OCI-LY3 (cell line): ENCODE data around the gene GRID2.
"Not testable (repeated sequence)": the region's sequence is repeated elsewhere in the genome, so short reads cannot be mapped to it uniquely, and the experiment has no call there.

Experiments
- H2AFZ ChIP-seq: fragments of 200-600, 300-600 bp; shearing (Covaris generic); 2 replicates; pipeline ENCODE4 v1.6.0; 2014; ENCODE audit warnings: antibody characterized with exemption, low read depth, low read length
- H3K27ac ChIP-seq: fragments of 200-600, 300-600 bp; sonication (generic); 2 replicates; pipeline ENCODE4 v1.5.1; 2014; ENCODE audit warnings: mild to moderate bottlenecking, low read length, moderate library complexity, mixed read lengths
- H3K27me3 ChIP-seq: fragments of 200-600, 300-600 bp; sonication (generic); 2 replicates; pipeline ENCODE4 v1.6.1; 2014; ENCODE audit warnings: low read depth, low read length, mixed read lengths
- H3K36me3 ChIP-seq: fragments of 200-600, 300-600 bp; sonication (generic); replicated peaks from 2 replicates; pipeline ENCODE3; 2014; ENCODE audit warnings: low read depth, low read length, mixed read lengths
- H3K4me1 ChIP-seq: fragments of 300-600, 200-600 bp; sonication (generic); 2 replicates; pipeline ENCODE4 v1.6.1; 2014; ENCODE audit warnings: low read length, mixed read lengths
- H3K4me2 ChIP-seq: fragments of 200-600, 300-600 bp; sonication (generic); 2 replicates; pipeline ENCODE4 v1.6.1; 2014; ENCODE audit warnings: low read length, mixed read lengths
- H3K4me3 ChIP-seq: fragments of 300-600, 200-600 bp; sonication (generic); 2 replicates; pipeline ENCODE4 v1.5.1; 2014; ENCODE audit warnings: antibody characterized with exemption, mild to moderate bottlenecking, low read length, moderate library complexity
- H3K79me2 ChIP-seq: fragments of 300-600, 200-600 bp; shearing (Covaris generic); 2 replicates; pipeline ENCODE4 v1.6.1; 2014; ENCODE audit warnings: mild to moderate bottlenecking, low read length, mixed read lengths
- H3K9ac ChIP-seq: fragments of 300-600, 200-600 bp; shearing (Covaris generic); 2 replicates; pipeline ENCODE4 v1.6.0; 2014; ENCODE audit warnings: mild to moderate bottlenecking, low read length, moderate library complexity
- H3K9me3 ChIP-seq: fragments of 200-600, 300-600 bp; shearing (Covaris generic); 2 replicates; pipeline ENCODE4 v1.6.1; 2014; ENCODE audit warnings: low read length, mixed read lengths; ENCODE audit not compliant: insufficient read depth
- H4K20me1 ChIP-seq: fragments of 200-600, 300-600 bp; sonication (generic); 2 replicates; pipeline ENCODE4 v1.6.1; 2016; ENCODE audit warnings: low read length, mixed read lengths; ENCODE audit not compliant: insufficient read depth
- EZH2phosphoT487 ChIP-seq: fragments of 200-600 bp; shearing (Covaris generic); IDR thresholded peaks from 2 replicates; pipeline ENCODE4 v1.6.1; 2018; ENCODE audit warnings: antibody characterized with exemption, mixed run types, low read depth
- TF ChIP-seq, protein P1 (sequence below): fragments of 200-600, 300-600 bp; sonication (generic); IDR thresholded peaks from 2 replicates; pipeline ENCODE4 v1.5.1; 2014; ENCODE audit warnings: antibody characterized with exemption, low read length, low read depth

GRID2 gene

DNA sequence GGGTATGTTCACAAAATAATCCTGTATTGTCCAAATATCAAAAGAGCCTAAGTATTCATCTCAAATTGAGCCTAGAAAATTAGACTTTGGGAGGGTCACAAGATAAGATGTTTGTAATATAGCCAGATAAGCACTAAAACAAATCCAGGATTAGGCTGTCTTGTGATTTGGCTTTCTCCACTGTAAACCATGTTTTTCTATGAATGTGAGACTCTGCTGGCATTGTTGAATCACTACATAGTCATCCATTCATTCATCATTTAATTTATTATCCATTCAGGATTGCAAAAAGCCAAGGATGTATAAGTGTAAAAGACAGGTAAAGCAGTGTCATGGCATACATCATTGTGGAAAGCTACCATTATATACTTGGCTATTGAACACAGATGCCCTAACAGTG, 148.0 kb downstream of the GRID2 start:
- Histone ChIP-seq H3K79me2 (no peaks in the 10 kb centered on the region), H3K4me1 (no peaks in the 10 kb centered on the region), H2AFZ (no peak overlapping the region), H3K4me2 (no peak overlapping the region), H3K9ac (no peak overlapping the region), H3K36me3 (no peaks in the 10 kb centered on the region), H3K27me3 (no peaks in the 10 kb centered on the region), H3K4me3 (no peak overlapping the region), H3K27ac (no peak overlapping the region), H3K9me3 (no peaks in the 10 kb centered on the region), H4K20me1 (no peaks in the 10 kb centered on the region)
- TF ChIP-seq EZH2phosphoT487: no peak
- TF ChIP-seq, protein P1, sequence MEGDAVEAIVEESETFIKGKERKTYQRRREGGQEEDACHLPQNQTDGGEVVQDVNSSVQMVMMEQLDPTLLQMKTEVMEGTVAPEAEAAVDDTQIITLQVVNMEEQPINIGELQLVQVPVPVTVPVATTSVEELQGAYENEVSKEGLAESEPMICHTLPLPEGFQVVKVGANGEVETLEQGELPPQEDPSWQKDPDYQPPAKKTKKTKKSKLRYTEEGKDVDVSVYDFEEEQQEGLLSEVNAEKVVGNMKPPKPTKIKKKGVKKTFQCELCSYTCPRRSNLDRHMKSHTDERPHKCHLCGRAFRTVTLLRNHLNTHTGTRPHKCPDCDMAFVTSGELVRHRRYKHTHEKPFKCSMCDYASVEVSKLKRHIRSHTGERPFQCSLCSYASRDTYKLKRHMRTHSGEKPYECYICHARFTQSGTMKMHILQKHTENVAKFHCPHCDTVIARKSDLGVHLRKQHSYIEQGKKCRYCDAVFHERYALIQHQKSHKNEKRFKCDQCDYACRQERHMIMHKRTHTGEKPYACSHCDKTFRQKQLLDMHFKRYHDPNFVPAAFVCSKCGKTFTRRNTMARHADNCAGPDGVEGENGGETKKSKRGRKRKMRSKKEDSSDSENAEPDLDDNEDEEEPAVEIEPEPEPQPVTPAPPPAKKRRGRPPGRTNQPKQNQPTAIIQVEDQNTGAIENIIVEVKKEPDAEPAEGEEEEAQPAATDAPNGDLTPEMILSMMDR: no peak

- not testable (repeated sequence) for H3K4me3 ChIP-seq, H3K4me2 ChIP-seq, H3K27me3 ChIP-seq, H3K79me2 ChIP-seq, H3K9me3 ChIP-seq, H2AFZ ChIP-seq, H4K20me1 ChIP-seq, H3K9ac ChIP-seq, H3K27ac ChIP-seq, H3K36me3 ChIP-seq, H3K4me1 ChIP-seq
These were observed 148.6 kb downstream of the GRID2 start for GRCh38 chr4:92452383-92452782.

DNA sequence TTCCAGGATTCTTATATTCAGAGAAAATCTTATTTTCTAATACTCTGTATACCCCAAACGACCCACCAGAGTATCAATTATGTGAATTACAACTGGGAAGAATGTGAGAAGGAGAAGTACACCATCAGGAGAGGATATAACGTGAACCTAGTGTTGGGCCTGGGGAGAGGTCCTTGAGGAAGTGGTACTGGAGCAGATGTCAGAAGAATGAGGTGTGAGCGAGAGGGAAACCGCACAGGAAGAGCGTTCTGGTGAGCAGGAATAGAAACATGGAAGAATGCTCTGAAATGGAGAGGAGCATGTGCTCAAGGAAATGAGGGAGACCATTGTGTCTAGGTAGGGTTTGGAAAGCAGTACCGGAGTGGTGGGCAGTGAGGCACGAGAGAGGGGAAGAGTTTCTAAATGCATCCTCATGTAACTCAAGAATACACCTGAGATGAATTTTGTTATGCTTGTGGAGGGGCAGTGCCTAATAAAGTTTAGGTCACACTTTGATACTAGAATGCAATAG, 151.6 kb downstream of the GRID2 start:
- no peak for TF ChIP-seq EZH2phosphoT487
- Histone ChIP-seq H3K36me3 (no peaks in the 10 kb centered on the region), H3K27ac (no peak overlapping the region), H3K9ac (no peak overlapping the region), H3K9me3 (no peaks in the 10 kb centered on the region), H3K79me2 (no peaks in the 10 kb centered on the region), H3K4me3 (no peak overlapping the region), H3K4me2 (no peak overlapping the region), H3K27me3 (no peaks in the 10 kb centered on the region), H2AFZ (no peak overlapping the region), H4K20me1 (no peaks in the 10 kb centered on the region), H3K4me1 (no peaks in the 10 kb centered on the region)

DNA sequence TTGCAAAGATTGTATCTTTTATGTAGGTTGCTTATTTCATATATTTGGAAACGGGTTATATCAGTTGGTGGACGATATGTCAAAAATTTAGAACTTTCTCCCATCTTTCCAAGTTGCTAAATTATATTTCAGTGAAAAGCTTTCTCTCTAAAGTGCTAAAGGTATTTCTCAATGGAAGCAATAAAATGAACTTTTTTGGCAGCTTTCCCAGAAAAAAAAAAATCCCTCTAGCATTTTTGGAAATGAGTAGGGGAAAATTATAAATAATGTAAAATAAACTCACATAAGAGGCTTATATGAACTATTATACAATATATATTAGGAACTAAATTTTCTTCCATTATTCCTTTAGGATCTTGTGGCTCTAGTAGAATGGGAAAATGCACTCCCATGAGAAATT, 152.2 kb downstream of the GRID2 start:
- no peaks in the 10 kb centered on the region for H3K9me3 ChIP-seq
- H3K4me2 ChIP-seq: no peak overlapping the region
- H3K4me1 ChIP-seq: no peaks in the 10 kb centered on the region
- H3K27ac ChIP-seq: no peak overlapping the region
- H3K9ac ChIP-seq: no peak overlapping the region
- no peak overlapping the region for H3K4me3 ChIP-seq
- no peaks in the 10 kb centered on the region for H3K36me3 ChIP-seq
- H2AFZ ChIP-seq: no peak overlapping the region
- TF ChIP-seq EZH2phosphoT487: no peak
- TF ChIP-seq, protein P1: no peak
- H4K20me1 ChIP-seq: no peaks in the 10 kb centered on the region
- no peaks in the 10 kb centered on the region for H3K79me2 ChIP-seq
- H3K27me3 ChIP-seq: no peaks in the 10 kb centered on the region

- Histone ChIP-seq H3K4me2 (no peak overlapping the region), H3K36me3 (no peaks in the 10 kb centered on the region), H3K4me1 (no peaks in the 10 kb centered on the region), H3K27ac (no peak overlapping the region), H3K9ac (no peak overlapping the region), H3K9me3 (no peaks in the 10 kb centered on the region), H4K20me1 (no peaks in the 10 kb centered on the region), H3K79me2 (no peaks in the 10 kb centered on the region), H3K27me3 (no peaks in the 10 kb centered on the region), H2AFZ (no peak overlapping the region), H3K4me3 (no peak overlapping the region)
- no peak for TF ChIP-seq EZH2phosphoT487
- TF ChIP-seq, protein P1: no peak
These were observed 158.0 kb downstream of the GRID2 start for GRCh38 chr4:92461732-92462131.
